GM12865 (cell line): Measurements from ENCODE around the gene THSD4.

Experiments
- DNase-seq: peaks from one replicate; pipeline ENCODE4 v3.0.0; 2010; ENCODE audit warnings: low read depth
- H3K4me3 ChIP-seq: 2 replicates; pipeline ENCODE4 v1.5.1; 2011; ENCODE audit warnings: mild to moderate bottlenecking, low read depth, low read length, control low read depth
- TF ChIP-seq, protein P1 (sequence below): IDR thresholded peaks from 2 replicates; pipeline ENCODE4 v1.5.1; 2011; ENCODE audit warnings: low read length, control low read depth, low read depth, inconsistent platforms; ENCODE audit not compliant: insufficient read depth; ENCODE audit errors: missing control alignments

THSD4 gene

DNA sequence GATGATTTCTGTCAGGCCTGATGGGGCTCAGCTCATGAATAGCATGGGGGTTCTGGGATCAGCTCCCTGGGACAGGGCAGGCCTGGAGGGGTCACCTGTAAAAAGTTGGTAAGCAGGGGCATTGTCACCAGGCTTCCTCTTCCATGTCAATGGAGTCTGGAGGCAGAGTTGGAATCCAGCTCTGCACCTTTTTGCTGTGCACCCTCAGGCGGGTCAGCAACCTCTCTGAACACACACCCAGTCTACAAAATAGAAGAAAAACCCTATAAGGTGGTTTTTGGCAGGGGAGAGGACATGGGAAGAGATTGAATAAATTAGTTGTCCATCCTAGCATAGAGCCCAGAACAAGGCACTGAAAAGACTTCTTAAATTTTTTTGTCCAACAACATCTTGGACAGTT is 617.9 kb downstream of the THSD4 start:
- no peak for DNase-seq
- no peak overlapping the region for H3K4me3 ChIP-seq
- TF ChIP-seq, protein P1, sequence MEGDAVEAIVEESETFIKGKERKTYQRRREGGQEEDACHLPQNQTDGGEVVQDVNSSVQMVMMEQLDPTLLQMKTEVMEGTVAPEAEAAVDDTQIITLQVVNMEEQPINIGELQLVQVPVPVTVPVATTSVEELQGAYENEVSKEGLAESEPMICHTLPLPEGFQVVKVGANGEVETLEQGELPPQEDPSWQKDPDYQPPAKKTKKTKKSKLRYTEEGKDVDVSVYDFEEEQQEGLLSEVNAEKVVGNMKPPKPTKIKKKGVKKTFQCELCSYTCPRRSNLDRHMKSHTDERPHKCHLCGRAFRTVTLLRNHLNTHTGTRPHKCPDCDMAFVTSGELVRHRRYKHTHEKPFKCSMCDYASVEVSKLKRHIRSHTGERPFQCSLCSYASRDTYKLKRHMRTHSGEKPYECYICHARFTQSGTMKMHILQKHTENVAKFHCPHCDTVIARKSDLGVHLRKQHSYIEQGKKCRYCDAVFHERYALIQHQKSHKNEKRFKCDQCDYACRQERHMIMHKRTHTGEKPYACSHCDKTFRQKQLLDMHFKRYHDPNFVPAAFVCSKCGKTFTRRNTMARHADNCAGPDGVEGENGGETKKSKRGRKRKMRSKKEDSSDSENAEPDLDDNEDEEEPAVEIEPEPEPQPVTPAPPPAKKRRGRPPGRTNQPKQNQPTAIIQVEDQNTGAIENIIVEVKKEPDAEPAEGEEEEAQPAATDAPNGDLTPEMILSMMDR = no peak

DNA sequence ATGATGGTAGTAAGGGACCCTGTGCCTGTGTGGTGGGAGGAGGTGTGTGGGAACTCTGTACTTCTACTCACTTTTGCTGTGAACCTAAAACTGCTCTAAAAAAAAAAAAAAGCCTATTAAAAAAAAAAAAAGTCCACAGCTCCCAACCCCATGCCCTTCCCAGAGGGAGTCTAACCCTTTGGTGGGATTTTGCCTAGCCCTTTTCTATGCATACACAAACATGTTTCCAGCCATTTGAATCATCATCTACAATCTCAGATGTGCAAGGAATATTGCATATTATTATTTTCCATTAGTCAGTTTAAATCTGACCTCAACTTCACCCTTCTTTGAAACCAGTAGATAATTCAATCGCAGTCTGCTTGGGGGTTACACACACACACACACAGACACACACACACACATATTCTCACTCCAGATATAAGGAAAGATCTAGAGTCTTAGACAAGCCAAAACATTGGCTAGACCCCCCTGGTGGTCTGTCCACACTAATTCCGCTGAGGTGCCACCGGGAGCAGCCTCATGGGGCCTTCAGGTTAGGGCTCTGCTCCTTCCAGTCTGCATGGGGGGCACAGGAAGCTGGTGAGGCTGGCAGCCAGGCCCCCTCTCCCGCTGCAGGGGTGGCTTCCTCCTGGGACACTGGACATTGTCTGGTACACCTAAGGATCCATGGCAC is 619.6 kb downstream of the THSD4 start:
- no peak for DNase-seq
- TF ChIP-seq, protein P1 = no peak
- no peak overlapping the region for H3K4me3 ChIP-seq

DNA sequence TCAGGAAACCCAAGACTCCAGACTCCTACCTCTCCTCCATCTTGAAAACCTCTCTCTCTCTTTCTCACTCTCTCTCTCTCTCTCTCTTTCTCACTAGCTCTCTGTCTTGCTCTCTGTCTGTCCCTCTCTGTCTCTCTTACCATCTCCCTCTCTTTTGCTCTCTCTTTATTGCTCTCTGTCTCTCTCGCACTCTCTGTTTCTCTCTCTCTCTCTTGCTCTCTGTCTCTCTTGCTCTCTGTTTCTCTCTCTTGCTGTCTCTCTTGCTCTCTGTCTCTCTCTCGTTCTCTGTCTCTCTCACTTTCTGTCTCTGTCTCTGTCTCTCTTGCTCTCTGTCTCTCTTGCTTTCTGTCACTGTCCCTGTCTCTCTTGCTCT is 620.1 kb downstream of the THSD4 start:
- TF ChIP-seq, protein P1 = no peak
- H3K4me3 ChIP-seq = no peak overlapping the region
- DNase-seq = no peak

DNA sequence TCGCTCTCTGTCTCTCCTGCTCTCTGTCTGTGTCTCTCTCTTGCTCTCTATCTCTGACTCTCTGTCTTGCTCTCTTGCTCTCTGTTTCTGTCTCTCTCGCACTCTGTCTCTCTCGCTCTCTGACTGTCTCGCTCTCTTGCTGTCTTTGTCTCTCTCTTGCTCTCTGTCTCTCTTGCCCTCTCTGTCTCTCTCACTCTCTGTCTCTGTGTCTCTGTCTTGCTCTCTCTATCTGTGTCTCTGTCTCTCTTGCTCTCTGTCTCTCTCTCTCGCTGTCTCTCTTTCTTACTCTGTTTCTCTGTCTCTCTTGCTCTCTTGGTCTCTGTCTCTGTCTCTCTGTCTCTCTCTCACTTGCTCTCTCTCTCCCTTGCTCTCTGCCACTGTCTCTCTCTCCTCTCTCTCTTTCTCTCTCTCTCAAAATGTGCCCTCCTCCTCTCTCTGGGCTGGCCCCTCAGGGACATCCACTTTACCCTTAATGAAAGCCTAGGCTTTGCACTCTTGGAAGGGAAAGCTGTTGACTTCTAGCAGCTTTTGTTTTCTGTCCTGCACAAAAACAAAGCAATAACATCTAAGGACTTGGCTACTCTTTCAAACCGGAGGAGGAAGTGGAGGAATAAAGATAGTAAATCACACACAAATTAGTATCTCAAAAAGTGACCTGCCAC is 621.1 kb downstream of the THSD4 start:
- TF ChIP-seq, protein P1 = no peak
- no peak for DNase-seq
- no peak overlapping the region for H3K4me3 ChIP-seq

DNA sequence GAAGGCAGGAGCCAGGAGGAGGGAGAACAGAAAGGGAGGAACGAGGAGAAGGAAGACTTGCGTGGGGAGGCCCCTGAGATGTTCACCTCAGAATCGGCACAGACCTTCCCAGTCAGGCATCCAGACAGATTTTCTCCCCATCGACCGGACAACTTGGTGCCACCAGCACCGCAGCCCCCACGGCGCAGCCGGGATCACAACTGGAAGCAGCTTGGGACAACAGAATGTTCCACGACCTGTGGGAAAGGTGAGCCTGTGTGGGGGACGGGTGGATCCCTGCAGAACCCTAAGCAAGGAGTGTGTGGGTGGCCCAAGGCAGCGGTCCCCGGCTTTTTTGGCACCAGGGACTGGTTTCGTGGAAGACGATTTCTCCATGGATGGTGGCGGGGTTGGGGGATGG is 622.5 kb downstream of the THSD4 start:
- H3K4me3 ChIP-seq = no peak overlapping the region
- TF ChIP-seq, protein P1 = no peak
- DNase-seq = no peak

DNA sequence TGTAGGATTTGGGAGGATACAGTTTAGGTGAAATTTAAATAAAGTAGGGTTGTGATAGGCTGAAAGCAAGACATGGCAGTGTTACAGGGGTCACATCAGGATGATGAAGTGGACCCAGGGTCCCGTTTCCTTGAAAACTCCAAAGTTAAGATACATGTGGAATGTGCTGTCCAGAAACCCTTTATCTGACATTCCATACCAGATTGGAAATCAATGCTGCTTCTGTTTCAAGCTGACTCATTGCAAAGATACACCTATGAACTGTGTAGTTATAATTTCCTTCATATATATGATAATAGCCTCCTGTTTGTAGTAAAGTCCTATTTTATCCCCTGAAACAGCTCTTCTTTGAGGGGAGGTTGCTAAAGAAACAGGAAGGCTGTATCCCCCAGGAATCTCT is 624.1 kb downstream of the THSD4 start:
- TF ChIP-seq, protein P1 = no peak
- no peak overlapping the region for H3K4me3 ChIP-seq
- no peak for DNase-seq

DNA sequence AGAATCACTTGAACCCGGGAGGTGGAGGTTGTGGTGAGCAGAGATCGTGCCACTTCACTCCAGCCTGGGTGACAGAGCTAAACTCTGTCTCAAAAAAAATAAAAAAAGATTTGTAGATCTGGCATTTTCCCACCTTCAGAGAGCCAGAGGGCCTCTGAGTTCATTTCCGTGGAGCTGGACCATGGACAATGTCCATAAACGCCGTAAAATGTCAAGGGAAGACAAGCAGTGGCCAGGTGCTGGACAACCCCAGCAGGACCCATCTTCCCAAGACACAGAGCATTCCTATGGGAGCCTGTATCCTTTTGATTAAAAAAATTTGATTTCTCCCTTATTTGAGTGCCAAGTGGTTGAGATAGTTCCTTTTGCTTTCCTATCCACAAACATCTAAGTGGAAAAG is 627.7 kb downstream of the THSD4 start:
- TF ChIP-seq, protein P1 = no peak
- H3K4me3 ChIP-seq = no peak overlapping the region
- DNase-seq = no peak
